Dedifferentiated amniotic fluid mesenchymal stem cell (primary cell): ENCODE measurements around the gene ZNRF4.

ENCODE experiments used
- DNase-seq: peaks from one replicate; pipeline ENCODE4 v3.0.0-alpha.2; 2016; ENCODE audit errors: extremely low spot score

The ZNRF4 gene

DNA sequence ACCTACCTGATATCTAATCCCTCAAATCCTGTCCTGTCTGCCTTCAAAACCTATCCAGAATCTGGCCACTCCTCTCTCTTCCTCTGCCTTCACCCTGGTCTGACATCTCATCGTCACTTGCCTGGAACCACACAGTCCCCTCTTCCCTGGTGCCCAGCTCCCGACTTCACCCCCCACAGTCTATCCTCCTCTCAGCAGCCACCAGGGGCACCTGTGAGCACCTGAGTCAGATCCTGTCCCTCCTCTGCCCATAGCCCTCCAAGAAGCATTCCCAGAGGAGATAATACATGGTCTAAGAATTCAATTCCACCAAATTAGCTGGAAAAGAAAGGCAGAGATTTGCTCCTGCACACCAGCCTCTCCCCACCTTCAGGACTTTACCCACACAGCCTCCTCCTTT, 48.9 kb downstream of the ZNRF4 start:
- DNase-seq: no peak
